ENCODE data around the gene FAM118B. TPM values are rescaled to one million over a fixed set of nuclear protein-coding genes. Genes with fewer than 3 reads are reported as not detected.

The FAM118B gene
- total RNA-seq, 1 experiment from 2014 or later: 40.0 TPM

DNA sequence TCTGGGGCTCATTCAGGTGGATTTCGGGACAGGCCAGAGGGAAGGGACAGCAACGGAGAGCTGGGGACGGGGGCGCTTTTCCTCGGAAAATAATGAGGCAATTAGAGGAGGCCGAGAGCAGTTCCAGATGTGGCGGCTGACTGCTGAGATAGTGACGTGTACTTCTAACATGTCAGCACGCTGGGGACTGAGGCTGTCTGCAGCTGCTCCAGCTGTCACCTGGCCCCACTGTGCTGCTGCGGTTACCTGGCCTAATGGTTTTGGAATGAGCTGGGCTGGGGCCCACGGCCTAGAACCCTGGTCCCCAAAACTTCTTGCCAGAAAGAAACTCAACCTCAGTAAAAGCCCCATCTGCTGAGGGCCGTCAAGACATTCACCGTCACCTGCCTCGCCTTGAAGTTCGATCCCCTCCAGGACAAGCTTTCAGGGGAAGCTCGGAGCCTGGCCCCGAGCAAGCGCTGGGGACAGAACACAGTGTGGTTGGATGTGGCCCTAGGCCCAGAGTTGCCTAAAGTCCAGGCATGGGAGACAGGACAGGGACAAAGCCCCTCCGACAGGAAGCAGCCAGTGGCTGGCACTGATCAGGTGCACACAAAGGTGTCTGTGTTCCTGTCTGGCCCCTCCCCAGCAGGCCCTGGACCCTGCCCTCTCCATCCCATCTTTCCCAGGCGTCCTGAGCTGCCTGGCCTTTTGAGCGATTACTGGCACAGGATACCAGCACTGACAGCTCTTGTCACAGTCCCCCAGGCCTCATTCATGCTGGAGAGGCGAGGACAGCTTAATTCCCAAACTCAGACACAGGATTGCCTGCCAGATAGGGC, 22.3 kb upstream of the FAM118B start:
- no peaks in the 10 kb centered on the region for H3K4me1 ChIP-seq (ENCODE audit: insufficient read depth, low read length)
- Mint-ChIP-seq H3K36me3 (ENCODE audit: insufficient read depth in 1 of 3, low read depth in 3 of 3) (peaks cover 0 to 33% (median 32%) of the 10 kb centered on the region in 3 experiments; a peak in 5 of 7 replicates), H3K4me1 (peaks cover 4 to 13% of the 10 kb centered on the region in 2 experiments), H3K9me3 (no peaks in the 10 kb centered on the region), H3K4me3 (no peak overlapping the region; a peak in 1 of 5 replicates), H3K27ac (peak overlapping the region; percentile 27 to 82 (median 53); a peak in 2 of 7 replicates), H3K27me3 (ENCODE audit: low read depth) (no peaks in the 10 kb centered on the region)
- H2BK5ac ChIP-seq (ENCODE audit: insufficient read length, low read length): no peak overlapping the region
- no peak overlapping the region for H2BK12ac ChIP-seq (ENCODE audit: insufficient read length, low read depth, low read length)
- no peaks in the 10 kb centered on the region for H3K79me1 ChIP-seq (ENCODE audit: insufficient read depth, low read depth, low read length, poor library complexity, severe bottlenecking)
- no peak overlapping the region for H3K18ac ChIP-seq (ENCODE audit: insufficient read length, low read depth, low read length)
- H3K14ac ChIP-seq (ENCODE audit: insufficient read depth, low read length): no peak overlapping the region
- H3K9me3 ChIP-seq (ENCODE audit: control insufficient read depth, low read depth, low read length): no peaks in the 10 kb centered on the region
- H3K56ac ChIP-seq (ENCODE audit: insufficient read length, low read depth, low read length): no peak overlapping the region
- H4K8ac ChIP-seq (replicated peaks; ENCODE audit: insufficient read length, low read depth, low read length): no peak overlapping the region
- no peak for TF ChIP-seq CTCF (conservative IDR thresholded peaks at IDR 0.05)
- no peak overlapping the region for H4K91ac ChIP-seq (ENCODE audit: insufficient read length, low read depth, low read length)
- no peak for DNase-seq
- no peak overlapping the region for H3T11ph ChIP-seq (ENCODE audit: low read length)
- H2AK5ac ChIP-seq (ENCODE audit: insufficient read length, low read length): no peak overlapping the region
- no peaks in the 10 kb centered on the region for H3K23me2 ChIP-seq (ENCODE audit: insufficient read length, low read depth, low read length, poor library complexity, severe bottlenecking)
- H2BK120ac ChIP-seq (ENCODE audit: low read depth, low read length, poor library complexity, severe bottlenecking): no peak overlapping the region
- H3K27ac ChIP-seq (ENCODE audit: insufficient read length, low read depth, low read length): no peak overlapping the region
- H2BK20ac ChIP-seq (ENCODE audit: low read depth, low read length, poor library complexity, severe bottlenecking): no peak overlapping the region
- no peaks in the 10 kb centered on the region for H3K79me2 ChIP-seq (ENCODE audit: insufficient read depth, low read length)
- WGBS (ENCODE audit: extremely low coverage, insufficient read length, low lambda C conversion rate): no CpG with 5 or more reads among the region's 22 CpGs
- no peak overlapping the region for H2AFZ ChIP-seq (ENCODE audit: low read length)
- no peak overlapping the region for H3K9ac ChIP-seq (ENCODE audit: extremely low read depth, insufficient read length, low read length)
- no peak overlapping the region for H3K4ac ChIP-seq (ENCODE audit: low read depth, low read length)
- no peaks in the 10 kb centered on the region for H4K20me1 ChIP-seq (ENCODE audit: control insufficient read depth, insufficient read depth, insufficient read length)
- H3K23ac ChIP-seq (ENCODE audit: insufficient read length, low read depth, low read length): no peak overlapping the region
- no peaks in the 10 kb centered on the region for H3K27me3 ChIP-seq (ENCODE audit: insufficient read depth, low read length)
- no peak overlapping the region for H4K5ac ChIP-seq (ENCODE audit: insufficient read length, low read depth, low read length)
- no peak overlapping the region for H3K4me2 ChIP-seq (ENCODE audit: insufficient read depth, insufficient read length, low read length)
- no peak overlapping the region for H2BK15ac ChIP-seq (ENCODE audit: low read depth, low read length)
